ENCODE measurements around the gene NTN3.
A peak's percentile ranks its signal among the peaks of the same experiment; 100 is the strongest.

Gene NTN3

DNA sequence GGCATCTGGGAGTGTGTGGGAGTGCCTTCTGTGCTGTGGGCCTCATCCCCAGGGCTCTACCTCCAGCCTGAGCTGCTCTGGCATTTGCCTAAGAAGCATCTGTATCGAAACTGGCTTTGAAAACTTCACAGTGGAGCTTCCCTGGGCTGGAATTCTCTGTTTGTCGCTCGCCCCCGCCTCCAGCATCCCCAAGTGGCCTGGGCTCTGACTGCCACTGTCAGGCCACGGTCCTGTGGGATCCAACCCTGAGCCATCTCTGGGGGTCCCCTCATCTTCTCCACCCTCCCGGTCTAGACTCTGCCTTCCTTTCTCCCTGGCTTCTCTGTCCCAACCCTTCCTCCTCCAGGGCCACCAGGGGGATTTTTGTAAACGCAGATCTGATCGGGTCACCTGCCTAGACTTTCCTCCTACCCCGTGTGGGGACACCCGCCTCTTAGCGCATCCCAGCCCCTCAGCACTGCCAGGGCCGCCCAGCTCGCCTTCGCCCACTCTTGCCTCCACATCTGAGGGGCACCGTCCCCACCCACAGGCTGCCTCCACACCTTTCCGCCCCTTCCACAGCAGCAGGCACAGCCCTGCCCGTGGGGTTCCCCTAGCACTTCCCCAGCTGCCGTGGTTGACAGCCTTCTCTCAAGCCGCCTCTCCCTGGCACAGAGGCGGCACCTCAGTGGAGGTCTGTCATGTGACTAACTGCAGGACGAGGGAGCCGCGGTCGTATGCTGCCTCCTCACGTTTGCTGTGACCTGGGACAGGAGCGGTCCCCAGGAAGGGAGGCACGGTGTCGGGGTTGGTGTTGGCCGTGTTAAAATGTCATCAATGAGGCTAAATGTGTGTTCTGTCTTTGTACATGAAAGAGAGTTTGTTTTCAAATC is 15.8 kb downstream of the NTN3 start:
- peaks cover 15% of the 10 kb centered on the region for H3K4me1 Mint-ChIP-seq (ENCODE audit: low read depth)
- peak overlapping the region; percentile 82 for H3K27ac Mint-ChIP-seq
- H3K27me3 Mint-ChIP-seq (ENCODE audit: low read depth), result no peaks in the 10 kb centered on the region
- no peaks in the 10 kb centered on the region for H3K9me3 Mint-ChIP-seq
- peak overlapping the region; percentile 55 for H3K4me3 Mint-ChIP-seq
- no peaks in the 10 kb centered on the region for H3K36me3 Mint-ChIP-seq (ENCODE audit: low read depth)

- H3K36me3 Mint-ChIP-seq (ENCODE audit: low read depth), result no peaks in the 10 kb centered on the region
- H3K9me3 Mint-ChIP-seq, result no peaks in the 10 kb centered on the region
- H3K27ac Mint-ChIP-seq, result peak overlapping the region; percentile 82
- H3K4me3 Mint-ChIP-seq, result peak overlapping the region; percentile 55
- H3K27me3 Mint-ChIP-seq (ENCODE audit: low read depth), result no peaks in the 10 kb centered on the region
- H3K4me1 Mint-ChIP-seq (ENCODE audit: low read depth), result peaks cover 15% of the 10 kb centered on the region
These were observed 16.4 kb downstream of the NTN3 start for GRCh38 chr16:2487517-2487842.

GRCh38 chr16:2487903-2488531 is 16.9 kb downstream of the NTN3 start:
- no peak overlapping the region for H3K27ac Mint-ChIP-seq
- H3K27me3 Mint-ChIP-seq (ENCODE audit: low read depth), result no peaks in the 10 kb centered on the region
- no peaks in the 10 kb centered on the region for H3K9me3 Mint-ChIP-seq
- no peaks in the 10 kb centered on the region for H3K36me3 Mint-ChIP-seq (ENCODE audit: low read depth)
- H3K4me3 Mint-ChIP-seq, result no peak overlapping the region
- H3K4me1 Mint-ChIP-seq (ENCODE audit: low read depth), result peaks cover 15% of the 10 kb centered on the region

DNA sequence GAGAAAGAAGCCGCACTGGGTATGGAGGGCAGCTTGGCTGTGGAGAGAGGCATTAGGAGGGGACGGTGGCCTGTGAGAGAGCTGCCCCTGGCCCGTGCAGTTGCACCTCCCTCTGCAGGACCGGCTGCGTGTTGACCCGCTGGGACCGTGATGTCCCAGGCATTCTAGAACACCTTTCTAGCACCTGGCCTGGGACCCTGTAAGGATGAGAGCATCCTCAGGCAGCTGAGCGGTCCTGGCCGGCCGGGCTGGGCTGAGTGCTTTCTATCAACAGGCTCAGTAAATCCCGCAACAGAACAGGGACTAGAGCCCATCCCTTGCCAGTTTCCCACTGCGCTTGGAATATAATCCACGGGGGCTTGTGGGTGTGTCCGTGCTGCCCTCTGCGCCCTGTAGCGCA is 18.5 kb downstream of the NTN3 start:
- Mint-ChIP-seq H3K36me3 (ENCODE audit: low read depth) (no peaks in the 10 kb centered on the region), H3K9me3 (no peaks in the 10 kb centered on the region), H3K27me3 (ENCODE audit: low read depth) (no peaks in the 10 kb centered on the region), H3K4me3 (no peak overlapping the region), H3K27ac (no peak overlapping the region), H3K4me1 (ENCODE audit: low read depth) (peaks cover 15% of the 10 kb centered on the region)

DNA sequence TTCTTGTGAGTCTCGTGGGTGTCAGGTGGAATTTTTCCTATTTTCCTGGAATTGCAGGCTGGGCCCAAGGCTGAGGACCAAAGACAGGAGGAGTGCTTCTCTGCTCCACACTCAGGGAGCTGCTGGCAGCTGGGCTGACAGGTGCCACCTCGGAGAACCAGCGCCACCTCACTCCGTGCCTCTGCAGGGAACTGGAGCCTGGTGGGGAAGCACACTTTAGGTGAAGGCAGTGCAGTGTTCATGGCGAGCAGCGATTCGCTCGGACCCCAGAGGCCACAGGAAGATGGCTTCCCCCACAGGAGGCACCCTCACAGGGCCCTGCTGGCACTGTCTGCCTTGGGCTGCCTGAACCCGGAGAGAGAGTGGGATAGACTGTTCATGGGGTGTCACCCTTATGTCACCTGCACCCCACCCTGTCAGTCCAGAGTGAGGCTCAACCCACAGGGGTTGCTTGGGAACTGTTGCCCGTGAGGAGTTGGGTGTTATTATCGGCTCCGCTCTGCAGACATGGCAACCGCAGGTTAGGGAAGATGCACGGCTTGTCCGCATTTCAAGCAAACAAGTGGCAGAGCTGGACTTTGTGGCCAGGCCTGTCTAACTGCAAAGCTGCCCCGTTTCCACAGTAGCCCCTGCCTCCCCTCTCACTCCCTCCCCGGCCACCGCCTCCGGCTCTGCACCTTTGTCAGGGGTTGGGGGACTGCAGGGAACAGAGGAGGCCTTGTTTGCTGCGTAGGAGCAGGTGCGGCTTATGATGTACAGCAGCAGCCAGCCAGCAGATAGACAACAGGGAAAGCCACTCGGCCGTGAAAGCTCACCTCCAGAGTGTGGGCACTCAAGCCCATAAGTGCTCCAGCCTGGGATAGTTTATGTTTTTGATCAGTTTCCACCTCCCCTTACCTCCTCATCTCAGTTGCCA is 19.4 kb downstream of the NTN3 start:
- H3K4me1 Mint-ChIP-seq (ENCODE audit: low read depth), result peaks cover 13% of the 10 kb centered on the region
- no peak overlapping the region for H3K4me3 Mint-ChIP-seq
- no peaks in the 10 kb centered on the region for H3K27me3 Mint-ChIP-seq (ENCODE audit: low read depth)
- H3K9me3 Mint-ChIP-seq, result no peaks in the 10 kb centered on the region
- no peaks in the 10 kb centered on the region for H3K36me3 Mint-ChIP-seq (ENCODE audit: low read depth)
- H3K27ac Mint-ChIP-seq, result no peak overlapping the region

DNA sequence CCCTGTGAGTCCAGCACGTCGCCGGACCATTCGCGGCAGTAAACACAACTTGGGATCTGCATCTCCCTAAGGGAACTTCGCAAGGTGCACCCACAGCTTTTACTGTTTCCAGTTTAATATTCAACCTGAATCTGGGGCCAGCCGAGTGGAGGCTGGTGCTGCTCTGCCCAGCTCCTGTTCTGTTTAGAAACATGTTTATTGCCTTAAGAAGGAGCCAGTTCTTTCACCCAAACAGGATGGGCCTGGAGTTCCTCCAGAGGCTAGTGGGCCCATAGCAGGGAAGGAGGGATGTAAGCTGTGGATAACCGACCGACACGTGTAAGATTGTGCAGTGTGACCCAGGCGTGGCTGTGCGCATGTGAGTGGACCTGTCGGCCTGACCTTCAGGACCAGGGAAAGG is 21.2 kb downstream of the NTN3 start:
- Mint-ChIP-seq H3K36me3 (ENCODE audit: low read depth) (no peaks in the 10 kb centered on the region), H3K9me3 (no peaks in the 10 kb centered on the region), H3K27ac (no peak overlapping the region), H3K4me3 (no peak overlapping the region), H3K4me1 (ENCODE audit: low read depth) (peaks cover 3% of the 10 kb centered on the region), H3K27me3 (ENCODE audit: low read depth) (no peaks in the 10 kb centered on the region)

- Mint-ChIP-seq H3K27ac (no peak overlapping the region), H3K4me1 (ENCODE audit: low read depth) (no peaks in the 10 kb centered on the region), H3K4me3 (no peak overlapping the region), H3K9me3 (no peaks in the 10 kb centered on the region), H3K27me3 (ENCODE audit: low read depth) (no peaks in the 10 kb centered on the region), H3K36me3 (ENCODE audit: low read depth) (no peaks in the 10 kb centered on the region)
These were observed 22.5 kb downstream of the NTN3 start for GRCh38 chr16:2493605-2494004.

DNA sequence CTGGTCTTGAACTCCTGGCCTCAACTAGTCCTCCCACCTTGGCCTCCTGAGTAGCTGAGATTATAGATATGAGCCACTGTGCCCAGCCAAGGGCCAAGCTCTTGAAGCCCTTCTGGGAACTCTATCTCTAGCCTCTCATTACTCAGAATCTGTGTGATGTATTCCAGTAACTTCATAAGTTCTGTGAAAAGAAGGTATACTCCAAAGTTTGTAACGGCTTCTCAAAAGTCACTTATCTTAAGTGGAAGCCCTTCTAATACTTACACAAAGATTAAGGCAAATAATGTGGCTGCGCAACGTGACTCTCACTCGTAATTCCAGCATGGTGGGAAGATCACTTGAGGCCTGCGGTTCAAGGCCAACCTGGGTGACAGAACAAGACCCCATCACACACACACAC is 23.5 kb downstream of the NTN3 start:
- H3K27me3 Mint-ChIP-seq (ENCODE audit: low read depth), result no peaks in the 10 kb centered on the region
- H3K36me3 Mint-ChIP-seq (ENCODE audit: low read depth), result no peaks in the 10 kb centered on the region
- no peaks in the 10 kb centered on the region for H3K4me1 Mint-ChIP-seq (ENCODE audit: low read depth)
- no peaks in the 10 kb centered on the region for H3K9me3 Mint-ChIP-seq
- no peak overlapping the region for H3K4me3 Mint-ChIP-seq
- H3K27ac Mint-ChIP-seq, result no peak overlapping the region

DNA sequence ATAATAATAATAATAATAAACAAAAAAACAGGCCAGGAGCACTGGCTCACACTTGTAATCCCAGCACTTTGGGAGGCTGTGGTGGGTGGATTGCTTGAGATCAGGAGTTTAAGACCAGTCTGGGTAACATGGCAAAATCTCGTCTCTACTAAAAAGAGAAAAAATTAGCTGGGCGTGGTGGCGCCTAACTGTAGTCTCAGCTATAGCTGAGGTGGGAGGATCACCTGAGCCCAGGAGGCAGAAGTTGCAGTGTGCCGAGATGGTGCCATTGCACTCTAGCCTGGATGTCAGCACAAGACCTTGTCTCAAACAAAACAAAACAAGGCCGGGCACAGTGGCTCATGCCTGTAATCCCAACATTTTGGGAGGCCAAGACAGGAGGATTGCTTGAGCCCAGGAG is 23.9 kb downstream of the NTN3 start:
- Mint-ChIP-seq H3K36me3 (ENCODE audit: low read depth) (no peaks in the 10 kb centered on the region), H3K4me3 (no peak overlapping the region)

GRCh38 chr16:2496223-2497115 is 25.4 kb downstream of the NTN3 start:
- H3K27ac Mint-ChIP-seq, result no peak overlapping the region
- no peaks in the 10 kb centered on the region for H3K27me3 Mint-ChIP-seq (ENCODE audit: low read depth)
- no peak overlapping the region for H3K4me3 Mint-ChIP-seq
- no peaks in the 10 kb centered on the region for H3K36me3 Mint-ChIP-seq (ENCODE audit: low read depth)
- H3K4me1 Mint-ChIP-seq (ENCODE audit: low read depth), result no peaks in the 10 kb centered on the region
- H3K9me3 Mint-ChIP-seq, result no peaks in the 10 kb centered on the region

More for the DNA sequence above, 23.9 kb downstream of the NTN3 start:
- no peaks in the 10 kb centered on the region for H3K4me1 Mint-ChIP-seq (ENCODE audit: low read depth)
- no peaks in the 10 kb centered on the region for H3K9me3 Mint-ChIP-seq
- H3K27ac Mint-ChIP-seq, result no peak overlapping the region
- no peaks in the 10 kb centered on the region for H3K27me3 Mint-ChIP-seq (ENCODE audit: low read depth)

DNA sequence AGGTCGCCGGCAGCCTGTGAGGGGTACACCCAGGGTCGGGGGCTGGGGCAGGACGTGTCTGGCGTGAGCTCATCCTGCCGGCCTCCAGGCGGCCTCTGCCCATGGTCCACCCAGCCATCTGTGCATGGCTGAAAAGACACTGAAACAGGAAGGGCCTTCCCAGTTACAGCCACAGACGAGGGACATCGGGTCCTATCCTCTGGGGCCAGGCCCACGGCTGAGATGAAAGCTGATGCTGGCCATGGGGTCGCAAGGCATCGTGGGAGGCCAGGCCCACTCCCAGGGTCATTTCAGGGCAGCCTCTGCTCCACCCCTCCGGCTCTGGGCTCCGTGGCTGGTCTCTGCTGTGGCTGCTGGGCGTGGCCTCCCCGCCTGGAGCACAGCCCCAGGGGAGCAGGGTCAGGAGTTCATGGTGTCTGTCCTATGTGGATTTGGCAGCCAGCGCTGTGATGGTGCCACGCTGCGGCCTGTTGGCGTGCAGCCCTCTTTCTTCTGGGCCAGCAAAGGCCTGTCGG is 26.1 kb downstream of the NTN3 start:
- no peaks in the 10 kb centered on the region for H3K36me3 Mint-ChIP-seq (ENCODE audit: low read depth)
- H3K9me3 Mint-ChIP-seq, result no peaks in the 10 kb centered on the region
- no peaks in the 10 kb centered on the region for H3K4me1 Mint-ChIP-seq (ENCODE audit: low read depth)
- no peaks in the 10 kb centered on the region for H3K27me3 Mint-ChIP-seq (ENCODE audit: low read depth)
- H3K4me3 Mint-ChIP-seq, result no peak overlapping the region
- no peak overlapping the region for H3K27ac Mint-ChIP-seq

- Mint-ChIP-seq H3K9me3 (no peaks in the 10 kb centered on the region), H3K27ac (no peak overlapping the region), H3K4me1 (ENCODE audit: low read depth) (no peaks in the 10 kb centered on the region), H3K4me3 (no peak overlapping the region), H3K36me3 (ENCODE audit: low read depth) (no peaks in the 10 kb centered on the region), H3K27me3 (ENCODE audit: low read depth) (no peaks in the 10 kb centered on the region)
These were observed 26.8 kb downstream of the NTN3 start for GRCh38 chr16:2497695-2498484.

GRCh38 chr16:2498531-2499253 is 27.6 kb downstream of the NTN3 start:
- no peaks in the 10 kb centered on the region for H3K9me3 Mint-ChIP-seq
- H3K27me3 Mint-ChIP-seq (ENCODE audit: low read depth), result no peaks in the 10 kb centered on the region
- H3K27ac Mint-ChIP-seq, result no peak overlapping the region
- H3K4me3 Mint-ChIP-seq, result no peak overlapping the region
- H3K4me1 Mint-ChIP-seq (ENCODE audit: low read depth), result no peaks in the 10 kb centered on the region
- H3K36me3 Mint-ChIP-seq (ENCODE audit: low read depth), result no peaks in the 10 kb centered on the region
